GM23338 (cell line): ENCODE data around the gene NT5M. TPM values are rescaled to one million over a fixed set of nuclear protein-coding genes. Genes with fewer than 3 reads are reported as not detected.

ENCODE experiments used
- ATAC-seq: fragments of 200-7000 bp; cut with Tn5 transposase; 3 replicates; pipeline ENCODE4 v1.9.1; 2020
- DNase-seq: peaks from one replicate; pipeline ENCODE4 v3.0.0-alpha.2; 2015; ENCODE audit warnings: low spot score
- H2AFZ ChIP-seq: fragments of 200-600 bp; sonication (generic); 2 replicates; pipeline ENCODE4 v1.8.0; 2016; ENCODE audit warnings: antibody characterized with exemption, mild to moderate bottlenecking, moderate library complexity
- H3F3A ChIP-seq: fragments of 200-600 bp; sonication (generic); replicated peaks from 2 replicates; pipeline ENCODE4 v1.8.0; 2017; ENCODE audit warnings: antibody characterized with exemption, mixed run types, low read depth
- H3K27ac ChIP-seq: fragments of 200-600 bp; sonication (generic); 2 replicates; pipeline ENCODE4 v1.6.1; 2016; ENCODE audit warnings: low read depth
- H3K27me3 ChIP-seq: fragments of 200-600 bp; sonication (generic); 2 replicates; pipeline ENCODE4 v1.8.0; 2016; ENCODE audit warnings: mild to moderate bottlenecking, mixed run types, moderate library complexity; ENCODE audit not compliant: insufficient read depth
- H3K36me3 ChIP-seq: fragments of 200-600 bp; sonication (generic); 2 replicates; pipeline ENCODE4 v1.8.0; 2016; ENCODE audit warnings: mild to moderate bottlenecking; ENCODE audit not compliant: insufficient read depth
- H3K4me1 ChIP-seq: fragments of 200-600 bp; sonication (generic); 2 replicates; pipeline ENCODE4 v1.8.0; 2016; ENCODE audit warnings: mild to moderate bottlenecking, moderate library complexity; ENCODE audit not compliant: insufficient read depth
- H3K4me2 ChIP-seq: fragments of 200-600 bp; sonication (generic); 2 replicates; pipeline ENCODE4 v1.7.1; 2017; ENCODE audit warnings: mixed run types
- H3K4me3 ChIP-seq: fragments of 200-600 bp; sonication (generic); 2 replicates; pipeline ENCODE4 v1.6.1; 2016; ENCODE audit warnings: mixed run types
- H3K79me2 ChIP-seq: fragments of 200-600 bp; sonication (generic); replicated peaks from 2 replicates; pipeline ENCODE4 v1.8.0; 2017; ENCODE audit warnings: mild to moderate bottlenecking; ENCODE audit not compliant: insufficient read depth
- H3K9me2 ChIP-seq: fragments of 200-600 bp; sonication (generic); 2 replicates; pipeline ENCODE4 v1.8.0; 2017; ENCODE audit not compliant: insufficient read depth
- H4K20me1 ChIP-seq: fragments of 200-600 bp; sonication (generic); replicated peaks from 2 replicates; pipeline ENCODE4 v1.8.0; 2017; ENCODE audit warnings: mild to moderate bottlenecking; ENCODE audit not compliant: insufficient read depth
- H3K27ac Mint-ChIP-seq: 2 replicates; pipeline ENCODE4 v1.8.0; 2020; ENCODE audit warnings: inconsistent platforms, mild to moderate bottlenecking, moderate library complexity, mixed read lengths
- H3K27me3 Mint-ChIP-seq: 3 replicates; pipeline ENCODE4 v1.8.0; 2022; ENCODE audit warnings: low read depth, mild to moderate bottlenecking, moderate library complexity, mixed read lengths, inconsistent platforms; ENCODE audit not compliant: insufficient read depth, poor library complexity
- H3K36me3 Mint-ChIP-seq: 3 replicates; pipeline ENCODE4 v1.8.0; 2021; ENCODE audit warnings: low read depth, mild to moderate bottlenecking, inconsistent platforms, moderate library complexity, mixed read lengths
- H3K4me1 Mint-ChIP-seq: 3 replicates; pipeline ENCODE4 v1.8.0; 2020; ENCODE audit warnings: mild to moderate bottlenecking, inconsistent platforms, mixed read lengths
- H3K4me3 Mint-ChIP-seq: 3 replicates; pipeline ENCODE4 v1.8.0; 2021; ENCODE audit warnings: moderate library complexity, mild to moderate bottlenecking, inconsistent platforms, mixed read lengths
- H3K9me3 Mint-ChIP-seq: 3 replicates; pipeline ENCODE4 v1.8.0; 2020; ENCODE audit warnings: moderate library complexity, mild to moderate bottlenecking, inconsistent platforms, mixed read lengths
- CREB1 ChIP-seq: fragments of 250-450 bp; sonication (Bioruptor Pico); IDR thresholded peaks from 2 replicates; pipeline ENCODE4 v1.5.0; 2020; ENCODE audit warnings: low read depth, mild to moderate bottlenecking, moderate library complexity
- CTCF ChIP-seq, 2 experiments: fragments of 200-600 bp in 1 of 2; sonication (generic) in 1 of 2; conservative IDR thresholded peaks; 2 replicates each; pipeline versions ENCODE4 v1.5.1 to v1.6.1; 2016 to 2017; ENCODE audit warnings: antibody characterized with exemption in 2 of 2, low read depth in 2 of 2, mild to moderate bottlenecking in 2 of 2, moderate library complexity in 1 of 2
- REST ChIP-seq: IDR thresholded peaks from one replicate; pipeline ENCODE4 v1.6.1; 2018; ENCODE audit warnings: antibody characterized with exemption; ENCODE audit not compliant: unreplicated experiment
- STAT1 ChIP-seq: IDR thresholded peaks from one replicate; pipeline ENCODE4 v1.6.1; 2016; ENCODE audit warnings: antibody characterized with exemption; ENCODE audit not compliant: unreplicated experiment
- ZNF114 ChIP-seq: fragments of 250-450 bp; sonication (Bioruptor Pico); IDR thresholded peaks from 2 replicates; pipeline ENCODE4 v1.5.0; 2020; ENCODE audit warnings: mild to moderate bottlenecking, moderate library complexity
- ZNF331 ChIP-seq: fragments of 250-450 bp; sonication (Bioruptor Pico); IDR thresholded peaks from 2 replicates; pipeline ENCODE4 v1.5.0; 2020; ENCODE audit warnings: low read depth, mild to moderate bottlenecking, moderate library complexity
- ZNF462 ChIP-seq: fragments of 250-450 bp; sonication (Bioruptor Pico); IDR thresholded peaks from 2 replicates; pipeline ENCODE4 v1.5.0; 2020; ENCODE audit warnings: mild to moderate bottlenecking, moderate library complexity
- polyA plus RNA-seq: library from polyadenylated mRNA; unstranded; fragments of >200 nt; fragmentation: Nextera tagmentation; extraction: Ambion mirVana; gene quantifications from 2 replicates; pipeline ENCODE4 v1.2.1, GENCODE V29; 2016
- total RNA-seq: library from RNA; depleted of rRNA; stranded (reverse); fragments of >200 nt; shearing (Covaris generic); gene quantifications from 2 replicates; pipeline ENCODE4 v1.2.3, GENCODE V29; 2014

Gene NT5M
- total and polyA plus RNA-seq, 2 experiments from 2014 or later, result 6.0 to 10.6 TPM

GRCh38 chr17:17365476-17366110 is 62.4 kb downstream of the NT5M start (continued):
- no peak for TF ChIP-seq CTCF (conservative IDR thresholded peaks at IDR 0.05; ENCODE audit: low read depth in 2 of 2)
- TF ChIP-seq ZNF331 (CRISPR knock-in tag), result no peak
- no peak for TF ChIP-seq ZNF114 (CRISPR knock-in tag)
- TF ChIP-seq STAT1, result no peak
- TF ChIP-seq REST, result no peak

GRCh38 chr17:17366235-17366634 is 63.1 kb downstream of the NT5M start:
- Mint-ChIP-seq H3K36me3 (no peaks in the 10 kb centered on the region), H3K9me3 (no peaks in the 10 kb centered on the region; the same call in 2 of the 3 replicates), H3K4me1 (peaks cover 12% of the 10 kb centered on the region), H3K27me3 (peaks cover 2% of the 10 kb centered on the region), H3K4me3 (no peak overlapping the region), H3K27ac (no peak overlapping the region)
- Histone ChIP-seq H3F3A (no peaks in the 10 kb centered on the region), H2AFZ (no peak overlapping the region; the same call in 1 of the 2 replicates), H3K9me2 (no peaks in the 10 kb centered on the region), H3K79me2 (no peaks in the 10 kb centered on the region), H4K20me1 (no peaks in the 10 kb centered on the region), H3K4me1 (no peaks in the 10 kb centered on the region), H3K36me3 (no peaks in the 10 kb centered on the region), H3K27me3 (no peaks in the 10 kb centered on the region), H3K4me2 (no peak overlapping the region), H3K27ac (no peak overlapping the region), H3K4me3 (no peak overlapping the region)
- ATAC-seq, result no peak
- TF ChIP-seq CREB1 (no peak), ZNF462 (CRISPR knock-in tag) (no peak), REST (no peak), STAT1 (no peak)
- DNase-seq, result no peak
